Hematopoietic multipotent progenitor cell (in vitro differentiated cells): ENCODE results near the gene CEP44. TPM values are rescaled to one million over a fixed set of nuclear protein-coding genes. Genes with fewer than 3 reads are reported as not detected.
"Not testable (repeated sequence)": the region's sequence is repeated elsewhere in the genome, so short reads cannot be mapped to it uniquely, and the experiment has no call there.

Experiments used
- DNase-seq, 3 donors: peaks; one replicate each; pipeline ENCODE4 v3.0.0-alpha.2; 2011 to 2015; ENCODE audit warnings: low read depth in 2 of 3, low spot score in 2 of 3
- total RNA-seq: library from RNA; depleted of rRNA; stranded (reverse); fragments of >200 nt; gene quantifications from one replicate; pipeline ENCODE4 v1.2.3, GENCODE V29; 2012

Gene CEP44
- total RNA-seq, 1 donor = 4.3 TPM

DNA sequence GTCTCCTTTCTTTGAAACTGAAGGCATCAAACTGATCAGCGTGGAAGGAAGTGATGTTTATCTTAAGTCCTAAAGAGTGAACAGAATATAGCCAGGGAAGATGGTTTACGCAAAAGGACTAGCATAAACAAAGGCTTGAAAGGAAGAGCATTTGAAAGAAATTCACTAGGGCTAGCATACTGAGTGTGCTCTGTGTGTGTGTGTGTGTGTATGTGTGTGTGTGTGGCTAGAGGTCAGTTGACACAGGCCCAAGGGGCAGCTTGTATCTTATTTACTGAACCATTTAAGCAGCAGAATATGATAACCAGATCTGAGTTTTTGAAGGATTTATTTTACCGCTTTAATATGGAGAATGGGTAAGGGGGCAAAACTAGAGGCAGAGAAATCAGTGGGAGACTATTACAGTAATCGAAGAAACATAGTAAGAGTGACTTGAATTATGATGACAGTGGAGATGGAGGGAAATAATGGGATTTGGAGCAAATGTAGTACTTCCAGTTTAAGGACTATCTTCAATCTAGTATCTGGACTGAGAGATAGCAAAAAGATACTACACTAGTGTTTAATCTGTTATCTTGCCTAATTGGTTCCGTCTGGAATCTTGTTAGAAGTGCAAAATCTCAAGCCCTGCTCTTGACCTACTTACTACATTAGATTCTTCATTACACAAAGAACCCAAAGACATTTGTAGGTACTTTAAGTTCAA lies 36.9 kb downstream of the CEP44 start:
- peak in 1 of 3 donors; percentile 69 for DNase-seq

- DNase-seq = no peak
Measured at GRCh38 chr4:174324236-174324635, 40.5 kb downstream of the CEP44 start.

DNA sequence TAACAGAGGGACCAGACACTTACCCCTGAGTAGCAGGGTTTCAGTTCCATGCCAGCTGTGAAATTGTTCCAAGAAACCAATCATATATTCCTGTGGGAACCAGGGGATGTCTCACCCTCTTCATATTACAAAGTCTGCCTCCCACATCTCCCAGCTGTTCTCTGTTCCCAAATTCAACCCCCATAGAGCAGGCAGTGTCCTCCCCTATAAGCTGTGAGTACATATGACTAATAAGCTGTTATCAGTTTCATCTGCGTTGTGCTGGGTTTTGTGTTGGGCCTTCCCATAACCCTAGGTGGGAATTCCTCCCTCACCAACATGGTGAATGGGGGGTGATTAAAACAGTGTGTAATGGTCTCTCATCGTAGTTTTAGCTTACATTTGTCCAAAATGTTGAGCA lies 41.0 kb downstream of the CEP44 start:
- DNase-seq = no peak

DNA sequence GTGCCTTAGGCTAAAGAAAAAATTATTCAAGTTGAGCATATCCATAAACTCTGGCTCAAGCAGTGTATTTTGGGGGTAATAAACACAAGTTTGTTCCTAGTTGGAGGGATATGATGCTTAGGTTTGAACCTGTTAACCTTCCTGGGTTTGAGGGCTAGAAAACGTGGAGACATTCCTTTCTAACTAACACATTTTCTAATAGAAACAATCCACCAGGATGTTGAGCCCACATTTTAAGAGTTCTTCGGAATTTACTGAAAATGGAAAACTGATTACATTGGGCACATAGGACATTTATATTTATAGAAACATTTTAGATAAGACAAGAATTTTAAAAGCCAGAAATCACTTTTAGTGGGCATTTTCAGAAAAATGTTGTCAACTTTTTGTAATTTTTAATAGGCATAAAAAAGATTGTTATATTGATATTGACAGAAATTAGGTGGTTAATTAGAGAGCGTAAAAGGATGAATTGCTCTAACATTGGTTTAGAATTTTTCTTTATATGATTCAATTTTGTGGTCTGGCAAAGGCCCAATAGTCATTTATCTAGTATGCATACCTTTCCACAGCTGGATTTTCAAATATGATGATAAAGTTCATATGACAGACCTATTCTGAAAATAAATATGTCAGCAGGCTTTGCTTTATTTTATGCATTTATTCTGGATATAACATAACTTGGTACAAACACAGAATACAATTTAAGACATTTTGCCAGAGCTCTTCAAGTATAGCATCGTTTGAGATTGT lies 49.2 kb downstream of the CEP44 start:
- no peak for DNase-seq

GRCh38 chr4:174334628-174335027 lies 50.9 kb downstream of the CEP44 start:
- DNase-seq = no peak

- DNase-seq = no peak
Measured at GRCh38 chr4:174340714-174341113, 57.0 kb downstream of the CEP44 start.

DNA sequence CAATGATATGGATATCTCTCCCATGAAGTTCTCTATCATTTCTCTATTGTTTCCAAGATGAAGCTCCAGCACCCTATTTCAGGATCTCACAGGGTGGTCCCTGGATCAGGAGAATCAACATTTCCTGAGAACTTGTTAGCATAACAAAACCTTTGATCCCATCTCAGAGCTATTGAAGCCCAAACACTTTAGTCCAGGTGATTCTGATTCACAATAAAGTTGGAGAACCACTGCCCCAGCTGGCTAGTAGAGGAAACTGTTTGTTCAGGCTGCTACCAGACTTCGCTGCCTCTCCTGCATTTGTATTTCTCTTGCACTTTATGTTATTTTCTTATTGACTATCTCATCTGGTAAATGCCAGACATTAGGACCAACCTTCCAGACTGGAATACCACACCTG lies 65.4 kb downstream of the CEP44 start:
- DNase-seq = no peak

- DNase-seq = peak in 2 of 3 donors; percentile 28 to 92
Measured at GRCh38 chr4:174352061-174352819, 68.5 kb downstream of the CEP44 start.

DNA sequence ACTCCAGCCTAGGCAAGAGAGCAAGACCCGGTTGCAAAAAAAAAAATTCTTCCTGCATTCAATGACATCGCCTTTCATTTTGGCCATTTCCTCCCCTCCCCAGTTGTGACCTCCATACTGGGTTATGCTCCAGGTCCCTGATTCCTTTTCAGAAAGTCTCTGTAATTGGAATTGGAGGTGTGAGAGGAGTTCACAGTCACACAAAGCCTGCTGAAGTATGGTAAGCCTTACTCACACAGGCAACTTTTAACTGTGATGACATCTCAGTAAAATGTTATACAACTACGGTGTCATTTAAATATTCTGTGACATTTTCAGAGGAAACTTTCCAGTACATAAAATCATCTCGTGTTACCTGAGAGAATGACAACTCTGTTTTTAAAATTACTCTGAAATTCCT lies 73.6 kb downstream of the CEP44 start:
- no peak for DNase-seq

- no peak for DNase-seq
Measured at GRCh38 chr4:174358410-174358809, 74.7 kb downstream of the CEP44 start.

DNA sequence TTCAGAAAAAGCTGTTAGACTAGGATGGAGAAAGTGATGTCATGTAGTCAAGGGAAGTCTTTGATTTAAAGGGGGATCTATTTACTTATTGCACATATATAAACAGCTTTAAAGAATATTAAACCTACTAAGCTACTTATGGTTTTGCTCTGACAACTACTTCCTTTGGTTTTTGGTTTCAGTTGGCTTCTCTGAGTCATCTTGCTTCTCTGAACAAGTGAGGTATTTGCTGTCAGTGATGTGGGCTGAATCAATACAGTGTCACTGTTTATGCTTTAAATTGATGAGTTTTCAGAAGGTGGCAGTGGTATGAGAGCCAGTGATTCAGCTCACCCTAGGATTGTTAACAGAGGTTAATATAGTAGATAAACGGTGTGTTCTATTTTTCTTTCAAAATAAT lies 75.1 kb downstream of the CEP44 start:
- DNase-seq = peak in 2 of 3 donors; percentile 28 to 41

- DNase-seq = no peak
Measured at GRCh38 chr4:174362340-174362739, 78.6 kb downstream of the CEP44 start.

- not testable (repeated sequence) for DNase-seq
Measured at GRCh38 chr4:174363782-174364181, 80.1 kb downstream of the CEP44 start.

- DNase-seq = peak in 2 of 3 donors; percentile 43 to 81
Measured at GRCh38 chr4:174365018-174365587, 81.4 kb downstream of the CEP44 start.

- DNase-seq = no peak
Measured at GRCh38 chr4:174369985-174370384, 86.3 kb downstream of the CEP44 start.

GRCh38 chr4:174373821-174374220 lies 90.1 kb downstream of the CEP44 start:
- DNase-seq = no peak

GRCh38 chr4:174375422-174375821 lies 91.7 kb downstream of the CEP44 start:
- no peak for DNase-seq

DNA sequence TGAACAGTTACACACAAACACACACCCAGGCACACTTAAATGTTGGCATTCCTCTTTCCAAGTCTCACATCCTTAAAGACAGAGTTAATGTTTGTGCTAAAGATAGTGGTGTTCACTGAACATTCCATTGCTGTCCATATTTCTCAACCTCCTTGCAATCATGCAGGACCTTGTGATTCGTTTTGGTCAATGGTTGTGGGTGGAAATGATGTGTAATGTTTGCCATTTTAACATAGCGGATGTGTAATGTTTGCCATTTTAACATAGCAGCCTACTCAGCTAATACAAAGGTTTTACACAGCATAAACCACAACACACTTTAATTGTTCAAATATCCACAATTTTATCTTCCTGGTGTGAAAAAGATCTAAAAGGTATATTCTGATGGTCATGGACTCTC lies 93.9 kb downstream of the CEP44 start:
- DNase-seq = no peak

DNA sequence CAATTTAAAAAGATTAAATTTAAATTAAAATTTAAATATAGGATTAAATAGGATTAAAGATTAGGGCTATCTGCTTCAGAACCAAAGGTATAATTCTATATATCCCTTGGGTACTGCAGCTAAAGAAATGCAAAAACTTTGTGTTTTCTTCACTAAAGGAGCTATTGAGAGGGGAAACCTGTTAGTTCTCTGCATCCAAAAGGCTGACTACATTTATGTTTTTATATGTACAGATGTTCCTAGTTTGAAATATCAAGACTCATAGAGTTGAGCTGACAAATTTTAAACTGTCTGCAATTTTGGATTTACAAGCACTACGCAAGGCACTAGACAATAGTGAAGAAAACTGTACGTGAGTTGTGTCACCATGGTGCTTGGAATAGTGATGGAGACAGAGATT lies 95.2 kb downstream of the CEP44 start:
- DNase-seq = no peak

DNA sequence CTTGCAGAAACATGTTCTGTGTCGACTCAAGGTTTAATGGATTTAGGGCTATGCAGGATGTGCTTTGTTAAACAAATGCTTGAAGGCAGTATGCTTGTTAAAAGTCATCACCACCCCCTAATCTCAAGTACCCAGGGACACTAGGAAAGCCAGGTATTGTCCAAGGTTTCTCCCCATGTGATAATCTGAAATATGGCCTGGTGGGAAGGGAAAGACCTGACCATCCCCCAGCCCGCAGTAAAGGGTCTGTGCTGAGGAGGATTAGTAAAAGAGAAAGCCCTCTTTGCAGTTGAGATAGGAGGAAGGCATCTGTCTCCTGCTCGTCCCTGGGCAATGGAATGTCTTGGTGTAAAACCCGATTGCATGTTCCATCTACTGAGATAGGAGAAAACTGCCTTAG lies 96.5 kb downstream of the CEP44 start:
- DNase-seq = not testable (repeated sequence)
